ENCODE results near the gene MITF. TPM values are rescaled to one million over a fixed set of nuclear protein-coding genes. Genes with fewer than 3 reads are reported as not detected.

Gene MITF
- total and polyA plus RNA-seq, 4 donors = 0.91 to 2.9 (median 2.3) TPM

DNA sequence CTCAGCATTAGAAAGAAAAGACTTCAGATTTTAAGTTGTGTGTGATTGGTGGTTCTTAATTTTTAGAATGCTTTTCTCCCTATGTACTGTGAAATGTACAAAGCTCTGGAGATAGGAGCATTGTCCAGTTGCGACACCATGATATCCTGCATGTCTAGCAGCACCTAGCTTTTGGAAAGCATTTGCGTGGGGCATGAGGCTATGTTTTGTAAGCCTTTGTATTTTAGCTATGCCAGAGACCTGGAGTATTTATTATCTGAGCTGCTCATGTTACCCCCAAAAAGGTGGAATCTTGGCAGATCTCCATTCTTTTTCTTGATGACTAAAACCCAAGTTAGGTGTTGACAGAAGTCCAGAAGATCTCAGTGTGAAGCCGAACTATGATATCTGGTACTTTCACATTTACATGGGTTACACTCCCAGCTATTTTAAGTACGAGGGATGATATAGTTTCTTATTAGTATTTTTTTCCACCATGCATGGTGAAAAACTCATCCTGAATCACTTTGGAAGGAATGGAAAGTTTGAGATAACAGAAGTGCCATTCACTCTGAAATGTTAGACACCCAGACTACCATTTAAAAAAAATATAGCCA is 133.6 kb downstream of the MITF start:
- no peak for DNase-seq (ENCODE audit: low spot score)
- WGBS = 93% methylated on average over 4 of the region's 4 CpGs
- no peak overlapping the region for H3K9ac ChIP-seq (ENCODE audit: low read depth in 1 of 2, low read length in 2 of 2)
- H3K4me3 ChIP-seq (ENCODE audit: low read depth in 1 of 3, low read length in 3 of 3) = no peak overlapping the region
- no peaks in the 10 kb centered on the region for H3K36me3 ChIP-seq (ENCODE audit: control insufficient read depth in 4 of 4, insufficient read depth in 3 of 4, low read depth in 1 of 4, low read length in 3 of 4)
- no peaks in the 10 kb centered on the region for H3K9me3 ChIP-seq (ENCODE audit: control insufficient read depth in 4 of 4, low read length in 3 of 4)
- no peaks in the 10 kb centered on the region for H3K4me1 ChIP-seq (ENCODE audit: control insufficient read depth in 4 of 4, insufficient read depth in 4 of 4, low read length in 3 of 4)
- no peak for TF ChIP-seq YY1 (IDR thresholded peaks at IDR 0.05)
- TF ChIP-seq EGR1 (IDR thresholded peaks at IDR 0.05; ENCODE audit: low read depth in 2 of 2) = no peak
- no peak for TF ChIP-seq RAD21 (IDR thresholded peaks at IDR 0.05)
- no peak for TF ChIP-seq HNF4A (conservative IDR thresholded peaks at IDR 0.05)
- TF ChIP-seq HNF4G (IDR thresholded peaks at IDR 0.05) = no peak
- no peak for TF ChIP-seq FOXA1 (IDR thresholded peaks at IDR 0.05)
- TF ChIP-seq, protein P1, sequence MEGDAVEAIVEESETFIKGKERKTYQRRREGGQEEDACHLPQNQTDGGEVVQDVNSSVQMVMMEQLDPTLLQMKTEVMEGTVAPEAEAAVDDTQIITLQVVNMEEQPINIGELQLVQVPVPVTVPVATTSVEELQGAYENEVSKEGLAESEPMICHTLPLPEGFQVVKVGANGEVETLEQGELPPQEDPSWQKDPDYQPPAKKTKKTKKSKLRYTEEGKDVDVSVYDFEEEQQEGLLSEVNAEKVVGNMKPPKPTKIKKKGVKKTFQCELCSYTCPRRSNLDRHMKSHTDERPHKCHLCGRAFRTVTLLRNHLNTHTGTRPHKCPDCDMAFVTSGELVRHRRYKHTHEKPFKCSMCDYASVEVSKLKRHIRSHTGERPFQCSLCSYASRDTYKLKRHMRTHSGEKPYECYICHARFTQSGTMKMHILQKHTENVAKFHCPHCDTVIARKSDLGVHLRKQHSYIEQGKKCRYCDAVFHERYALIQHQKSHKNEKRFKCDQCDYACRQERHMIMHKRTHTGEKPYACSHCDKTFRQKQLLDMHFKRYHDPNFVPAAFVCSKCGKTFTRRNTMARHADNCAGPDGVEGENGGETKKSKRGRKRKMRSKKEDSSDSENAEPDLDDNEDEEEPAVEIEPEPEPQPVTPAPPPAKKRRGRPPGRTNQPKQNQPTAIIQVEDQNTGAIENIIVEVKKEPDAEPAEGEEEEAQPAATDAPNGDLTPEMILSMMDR (IDR thresholded peaks at IDR 0.05; ENCODE audit: low read depth, low read length, missing input control) = no peak
- TF ChIP-seq GABPA (IDR thresholded peaks at IDR 0.05 in 1 of 2, conservative IDR thresholded peaks at IDR 0.05 in 1 of 2) = no peak
- no peak for TF ChIP-seq NR2F2 (IDR thresholded peaks at IDR 0.05)
- TF ChIP-seq, protein P2, sequence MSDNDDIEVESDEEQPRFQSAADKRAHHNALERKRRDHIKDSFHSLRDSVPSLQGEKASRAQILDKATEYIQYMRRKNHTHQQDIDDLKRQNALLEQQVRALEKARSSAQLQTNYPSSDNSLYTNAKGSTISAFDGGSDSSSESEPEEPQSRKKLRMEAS (IDR thresholded peaks at IDR 0.05) = no peak
- TF ChIP-seq RXRA (IDR thresholded peaks at IDR 0.05) = no peak
- no peak for TF ChIP-seq JUND (IDR thresholded peaks at IDR 0.05)
- TF ChIP-seq, protein P3, sequence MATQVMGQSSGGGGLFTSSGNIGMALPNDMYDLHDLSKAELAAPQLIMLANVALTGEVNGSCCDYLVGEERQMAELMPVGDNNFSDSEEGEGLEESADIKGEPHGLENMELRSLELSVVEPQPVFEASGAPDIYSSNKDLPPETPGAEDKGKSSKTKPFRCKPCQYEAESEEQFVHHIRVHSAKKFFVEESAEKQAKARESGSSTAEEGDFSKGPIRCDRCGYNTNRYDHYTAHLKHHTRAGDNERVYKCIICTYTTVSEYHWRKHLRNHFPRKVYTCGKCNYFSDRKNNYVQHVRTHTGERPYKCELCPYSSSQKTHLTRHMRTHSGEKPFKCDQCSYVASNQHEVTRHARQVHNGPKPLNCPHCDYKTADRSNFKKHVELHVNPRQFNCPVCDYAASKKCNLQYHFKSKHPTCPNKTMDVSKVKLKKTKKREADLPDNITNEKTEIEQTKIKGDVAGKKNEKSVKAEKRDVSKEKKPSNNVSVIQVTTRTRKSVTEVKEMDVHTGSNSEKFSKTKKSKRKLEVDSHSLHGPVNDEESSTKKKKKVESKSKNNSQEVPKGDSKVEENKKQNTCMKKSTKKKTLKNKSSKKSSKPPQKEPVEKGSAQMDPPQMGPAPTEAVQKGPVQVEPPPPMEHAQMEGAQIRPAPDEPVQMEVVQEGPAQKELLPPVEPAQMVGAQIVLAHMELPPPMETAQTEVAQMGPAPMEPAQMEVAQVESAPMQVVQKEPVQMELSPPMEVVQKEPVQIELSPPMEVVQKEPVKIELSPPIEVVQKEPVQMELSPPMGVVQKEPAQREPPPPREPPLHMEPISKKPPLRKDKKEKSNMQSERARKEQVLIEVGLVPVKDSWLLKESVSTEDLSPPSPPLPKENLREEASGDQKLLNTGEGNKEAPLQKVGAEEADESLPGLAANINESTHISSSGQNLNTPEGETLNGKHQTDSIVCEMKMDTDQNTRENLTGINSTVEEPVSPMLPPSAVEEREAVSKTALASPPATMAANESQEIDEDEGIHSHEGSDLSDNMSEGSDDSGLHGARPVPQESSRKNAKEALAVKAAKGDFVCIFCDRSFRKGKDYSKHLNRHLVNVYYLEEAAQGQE (IDR thresholded peaks at IDR 0.05) = no peak
- TF ChIP-seq, protein P4, sequence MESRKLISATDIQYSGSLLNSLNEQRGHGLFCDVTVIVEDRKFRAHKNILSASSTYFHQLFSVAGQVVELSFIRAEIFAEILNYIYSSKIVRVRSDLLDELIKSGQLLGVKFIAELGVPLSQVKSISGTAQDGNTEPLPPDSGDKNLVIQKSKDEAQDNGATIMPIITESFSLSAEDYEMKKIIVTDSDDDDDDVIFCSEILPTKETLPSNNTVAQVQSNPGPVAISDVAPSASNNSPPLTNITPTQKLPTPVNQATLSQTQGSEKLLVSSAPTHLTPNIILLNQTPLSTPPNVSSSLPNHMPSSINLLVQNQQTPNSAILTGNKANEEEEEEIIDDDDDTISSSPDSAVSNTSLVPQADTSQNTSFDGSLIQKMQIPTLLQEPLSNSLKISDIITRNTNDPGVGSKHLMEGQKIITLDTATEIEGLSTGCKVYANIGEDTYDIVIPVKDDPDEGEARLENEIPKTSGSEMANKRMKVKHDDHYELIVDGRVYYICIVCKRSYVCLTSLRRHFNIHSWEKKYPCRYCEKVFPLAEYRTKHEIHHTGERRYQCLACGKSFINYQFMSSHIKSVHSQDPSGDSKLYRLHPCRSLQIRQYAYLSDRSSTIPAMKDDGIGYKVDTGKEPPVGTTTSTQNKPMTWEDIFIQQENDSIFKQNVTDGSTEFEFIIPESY (IDR thresholded peaks at IDR 0.05) = no peak
- TF ChIP-seq TAF1 (conservative IDR thresholded peaks at IDR 0.05) = no peak
- no peak overlapping the region for H3K27ac ChIP-seq (ENCODE audit: low read depth in 1 of 2, low read length in 2 of 2)
- H3K27me3 ChIP-seq (ENCODE audit: control insufficient read depth in 4 of 4, insufficient read depth in 4 of 4, low read length in 3 of 4) = no peaks in the 10 kb centered on the region

DNA sequence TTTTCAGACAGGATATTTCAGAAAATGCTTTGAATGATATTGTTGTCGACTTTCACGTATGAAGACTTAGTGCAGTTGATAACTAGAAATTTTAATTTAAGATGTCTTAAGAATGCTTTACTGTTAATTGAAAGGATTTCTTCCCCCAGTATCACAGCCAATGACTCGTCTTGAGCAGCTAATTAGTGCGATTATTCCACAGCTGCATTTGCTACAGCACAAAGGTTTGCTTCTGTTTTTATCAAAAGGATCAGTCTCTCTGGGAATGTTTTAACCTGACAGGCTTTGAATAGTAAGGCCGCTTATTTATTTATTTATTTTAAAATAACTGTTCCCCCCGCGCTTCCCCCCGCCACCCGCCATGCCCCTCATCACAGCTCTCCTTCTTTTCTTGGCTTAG is 136.8 kb downstream of the MITF start:
- TF ChIP-seq TAF1 (conservative IDR thresholded peaks at IDR 0.05) (no peak), EGR1 (IDR thresholded peaks at IDR 0.05; ENCODE audit: low read depth in 2 of 2) (no peak), GABPA (IDR thresholded peaks at IDR 0.05 in 1 of 2, conservative IDR thresholded peaks at IDR 0.05 in 1 of 2) (no peak), RXRA (IDR thresholded peaks at IDR 0.05) (no peak)
- TF ChIP-seq, protein P2 (IDR thresholded peaks at IDR 0.05) = no peak

More for the DNA sequence above, 136.8 kb downstream of the MITF start:
- H3K27ac ChIP-seq (ENCODE audit: low read depth in 1 of 2, low read length in 2 of 2) = no peak overlapping the region
- H3K4me1 ChIP-seq (ENCODE audit: control insufficient read depth in 4 of 4, insufficient read depth in 4 of 4, low read length in 3 of 4) = no peaks in the 10 kb centered on the region
- no peaks in the 10 kb centered on the region for H3K36me3 ChIP-seq (ENCODE audit: control insufficient read depth in 4 of 4, insufficient read depth in 3 of 4, low read depth in 1 of 4, low read length in 3 of 4)
- 95% methylated on average over 9 of the region's 9 CpGs for WGBS
- H3K9ac ChIP-seq (ENCODE audit: low read depth in 1 of 2, low read length in 2 of 2) = no peak overlapping the region
- DNase-seq (ENCODE audit: low spot score) = no peak
- H3K4me3 ChIP-seq (ENCODE audit: low read depth in 1 of 3, low read length in 3 of 3) = no peak overlapping the region
- H3K9me3 ChIP-seq (ENCODE audit: control insufficient read depth in 4 of 4, low read length in 3 of 4) = no peaks in the 10 kb centered on the region
- H3K27me3 ChIP-seq (ENCODE audit: control insufficient read depth in 4 of 4, insufficient read depth in 4 of 4, low read length in 3 of 4) = no peaks in the 10 kb centered on the region
